Measurements from ENCODE around the gene RET. TPM values are rescaled to one million over a fixed set of nuclear protein-coding genes. Genes with fewer than 3 reads are reported as not detected.

The RET gene
- total RNA-seq, 1 donor from 2014 or later, result 8.4 TPM

DNA sequence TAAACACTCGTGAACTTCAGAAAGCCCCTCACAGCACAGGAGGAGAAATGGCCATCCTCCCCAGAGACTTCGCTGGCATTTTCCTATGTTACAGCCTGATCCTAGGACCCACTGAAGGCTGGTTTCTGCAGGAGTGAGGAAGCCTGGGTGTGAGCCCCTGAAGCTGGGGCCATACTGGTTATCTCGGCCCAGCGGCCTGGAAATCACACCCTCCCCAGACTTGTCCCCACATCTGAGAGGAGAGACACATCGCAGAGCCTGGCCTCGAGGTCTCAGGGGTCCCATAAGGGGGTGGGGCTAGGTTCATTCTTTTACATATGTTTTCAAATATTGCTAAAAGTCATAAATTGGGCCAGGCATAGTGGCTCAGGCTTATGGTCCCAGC is 17.5 kb upstream of the RET start:
- DNase-seq (peak; percentile 3), ATAC-seq (no peak)
- intact Hi-C loops (cut with micrococcal nuclease), result no loop called here

DNA sequence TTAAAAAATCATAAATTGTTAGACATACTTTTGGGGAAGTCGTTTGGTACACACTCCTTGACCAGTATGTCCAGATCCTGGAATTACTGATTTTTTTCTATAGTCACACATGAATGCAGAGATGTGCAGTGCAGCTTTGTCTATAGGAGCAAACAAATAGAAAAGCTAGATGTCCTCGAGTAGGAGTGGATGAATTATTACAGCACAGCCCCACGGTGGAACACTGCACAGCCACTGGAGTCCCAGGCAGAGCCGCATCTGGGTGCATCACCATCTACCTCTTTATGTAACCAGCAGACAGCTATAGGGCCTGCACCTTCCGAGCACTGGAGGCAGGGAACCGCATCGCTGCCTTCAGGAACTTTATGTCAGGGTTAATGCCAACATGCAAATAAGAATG is 17.0 kb upstream of the RET start:
- intact Hi-C loops (cut with micrococcal nuclease), result no loop called here
- ATAC-seq (peak; percentile 27), DNase-seq (no peak)

DNA sequence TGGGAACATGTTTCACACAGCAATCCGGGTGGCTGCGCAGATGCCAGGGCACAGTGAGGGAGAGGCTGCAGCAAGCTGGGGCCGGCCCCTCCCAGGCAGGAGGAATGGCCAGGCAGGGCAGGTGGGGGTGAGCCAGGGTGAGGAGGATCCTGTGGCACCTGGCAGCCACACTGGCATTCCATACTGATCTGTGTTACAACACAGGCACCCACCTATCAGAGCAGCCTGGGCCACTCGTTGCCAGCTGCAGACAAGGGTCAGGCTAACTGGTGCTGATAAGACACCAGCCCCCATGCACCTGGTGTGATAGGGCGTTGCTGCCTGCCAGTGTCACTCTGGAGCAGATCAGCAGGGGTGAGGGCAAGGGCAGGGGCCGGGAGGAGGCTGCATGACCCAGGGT is 16.6 kb upstream of the RET start:
- intact Hi-C loops (cut with micrococcal nuclease), result no loop called here
- DNase-seq, result peak; percentile 82
- peak; percentile 96 for ATAC-seq

DNA sequence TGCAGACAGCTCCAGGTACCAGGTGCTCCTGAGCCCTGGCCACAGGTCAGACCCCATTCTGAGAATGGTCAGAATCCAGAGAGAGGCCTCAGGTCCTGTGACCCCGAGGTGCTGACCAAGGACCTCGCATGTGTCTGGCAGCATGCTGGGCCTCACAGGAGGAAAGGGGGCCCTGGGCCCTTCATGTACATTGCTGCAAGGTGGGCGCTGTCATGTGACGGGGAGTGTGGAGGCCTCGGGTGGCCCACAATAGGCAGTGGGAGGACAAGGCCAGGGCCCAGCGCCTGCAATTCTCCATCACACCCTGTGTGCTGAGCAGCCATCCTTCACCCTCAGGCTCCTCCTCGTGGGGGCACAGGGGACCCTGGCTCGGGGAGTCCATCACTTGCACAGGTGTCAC is 15.5 kb upstream of the RET start:
- intact Hi-C loops (cut with micrococcal nuclease), result no loop called here
- ATAC-seq (no peak), DNase-seq (peak; percentile 8)

DNA sequence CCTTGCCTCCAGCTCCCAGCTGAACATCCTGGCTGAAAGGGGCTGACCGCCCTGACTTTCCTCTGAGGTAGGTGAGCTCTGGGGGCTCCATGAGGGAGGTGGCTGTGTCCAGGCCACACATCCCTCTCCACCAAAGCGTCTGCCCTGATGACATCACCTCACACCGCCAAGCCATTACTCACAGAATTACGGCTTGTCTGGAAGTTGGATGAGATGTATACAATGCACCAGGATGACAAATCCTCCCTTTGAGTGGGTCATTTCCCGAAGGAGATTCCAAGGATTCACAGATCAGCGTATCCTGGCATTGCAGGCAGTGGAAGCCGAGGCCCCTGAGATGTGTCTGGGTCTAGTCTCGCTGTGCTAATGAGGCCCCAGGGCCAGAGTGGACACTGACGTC is 15.1 kb upstream of the RET start:
- ATAC-seq (no peak), DNase-seq (peak; percentile 3)

DNA sequence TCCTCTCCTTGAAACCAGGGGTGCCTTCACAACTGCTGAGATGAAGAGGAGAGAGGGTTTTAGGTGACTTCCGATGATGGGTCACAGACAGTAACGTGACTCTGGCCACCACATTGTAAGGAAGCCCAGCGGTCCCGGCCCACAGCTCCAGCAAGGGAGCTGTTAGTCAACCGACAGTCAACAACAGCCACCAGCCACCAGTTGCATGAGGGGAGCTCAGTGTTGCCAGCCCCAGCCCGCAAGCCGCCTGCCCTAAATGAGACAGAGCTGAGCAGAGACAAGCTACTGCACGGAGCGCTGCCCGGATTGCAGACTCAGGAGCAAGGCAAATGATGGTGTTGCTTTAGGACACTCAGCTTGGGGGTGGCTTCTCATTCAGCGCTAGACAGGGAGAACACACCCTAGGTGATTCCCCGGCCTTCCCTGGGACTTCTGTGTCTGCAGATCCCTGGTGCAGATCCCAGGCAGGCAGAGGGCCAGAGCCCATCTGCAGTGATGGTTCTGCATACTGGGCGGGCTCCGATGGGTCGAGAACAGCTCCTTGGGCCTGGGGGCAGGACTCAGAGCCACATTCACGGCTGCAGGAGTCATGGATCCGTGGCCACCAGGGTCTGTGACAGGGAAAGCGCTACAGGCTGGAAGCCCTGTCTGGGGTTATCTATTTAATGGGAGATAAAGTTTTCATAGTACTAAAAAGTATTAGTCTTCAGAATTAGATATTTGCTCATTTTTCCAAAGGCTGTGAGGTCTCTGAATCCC is 14.3 kb upstream of the RET start:
- ATAC-seq (no peak), DNase-seq (peak; percentile 28)
- intact Hi-C loops (cut with micrococcal nuclease), result no loop called here

More for the DNA sequence above, 15.1 kb upstream of the RET start:
- intact Hi-C loops (cut with micrococcal nuclease), result no loop called here

DNA sequence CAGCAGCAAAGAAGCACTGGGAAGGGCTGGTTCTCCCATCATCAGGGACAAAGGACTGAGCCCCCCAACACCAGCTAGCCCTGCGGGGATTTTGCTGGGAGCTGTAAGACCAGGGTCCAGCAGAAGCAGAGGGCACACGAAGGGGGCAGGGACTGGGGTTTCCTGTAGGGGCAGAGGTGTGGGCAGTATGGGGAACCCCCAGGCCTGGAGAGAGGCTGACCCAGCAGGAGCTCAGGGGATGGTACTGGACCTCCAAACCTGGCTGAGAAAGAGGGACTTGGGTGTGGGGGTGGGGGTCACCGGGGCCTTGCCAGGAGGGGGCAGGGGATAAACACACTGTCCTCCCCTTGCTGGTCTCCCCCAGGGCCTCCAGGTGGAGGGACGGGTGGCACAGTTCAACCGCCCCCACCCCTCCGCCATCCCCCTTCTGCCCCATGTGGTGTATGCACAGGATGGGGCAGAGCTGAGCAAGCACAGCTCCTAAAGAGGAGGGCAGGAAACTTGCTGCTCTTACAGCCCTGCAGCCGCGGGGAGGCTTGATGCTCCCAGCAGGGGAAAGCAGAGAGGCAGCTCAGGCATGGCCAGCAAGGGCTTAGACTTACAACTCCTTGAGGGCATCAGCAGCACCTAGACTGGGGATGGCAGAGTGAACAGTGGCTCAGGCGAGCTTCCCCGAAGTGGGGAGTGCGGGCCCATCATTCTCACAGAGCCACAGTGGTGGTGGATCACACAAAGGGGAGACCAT is 12.4 kb upstream of the RET start:
- ATAC-seq (no peak), DNase-seq (peak; percentile 13)
- intact Hi-C loops (cut with micrococcal nuclease), result no loop called here

DNA sequence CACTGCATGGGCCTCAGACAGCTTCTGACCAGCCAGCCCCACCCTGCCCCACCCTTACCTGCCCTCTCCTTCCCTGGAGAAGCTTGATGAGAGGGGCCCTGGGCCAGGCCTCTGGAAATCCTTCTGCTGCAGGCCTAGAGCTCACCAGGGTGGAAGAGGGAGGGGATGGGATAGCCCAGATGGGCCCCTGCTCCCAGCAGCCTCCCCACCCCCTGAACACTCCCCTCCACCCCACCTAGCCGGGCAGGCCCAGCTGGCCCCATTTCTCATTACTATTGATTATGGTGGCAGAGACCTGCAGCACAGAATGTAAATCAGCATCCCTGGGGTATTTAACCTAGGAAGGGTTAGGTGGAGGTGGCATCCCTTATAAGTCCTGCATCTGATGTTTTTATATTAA is 11.6 kb upstream of the RET start:
- intact Hi-C loops (cut with micrococcal nuclease), result no loop called here
- DNase-seq (no peak), ATAC-seq (no peak)

DNA sequence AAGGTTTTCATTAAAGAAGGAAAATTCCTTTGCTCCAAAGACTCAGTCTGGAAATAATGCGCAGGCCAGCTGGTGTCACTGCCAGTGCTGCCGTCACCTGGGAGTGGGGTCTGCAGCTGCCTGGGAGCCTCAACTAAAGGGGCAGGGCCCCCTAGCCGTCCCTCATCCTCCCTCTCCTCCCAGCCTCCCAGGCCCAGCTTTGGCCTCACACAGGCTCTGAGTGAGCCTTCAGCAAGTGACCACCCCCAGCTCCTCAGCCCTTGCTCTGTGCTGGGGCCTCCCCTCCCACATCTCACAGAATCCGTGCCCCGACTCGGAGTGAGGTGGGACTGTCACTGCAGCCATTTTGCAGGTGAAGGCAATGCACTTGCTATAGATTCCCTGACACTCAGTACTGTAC is 11.1 kb upstream of the RET start:
- ATAC-seq, result no peak
- intact Hi-C loops (cut with micrococcal nuclease), result no loop called here
- DNase-seq, result peak; percentile 21

DNA sequence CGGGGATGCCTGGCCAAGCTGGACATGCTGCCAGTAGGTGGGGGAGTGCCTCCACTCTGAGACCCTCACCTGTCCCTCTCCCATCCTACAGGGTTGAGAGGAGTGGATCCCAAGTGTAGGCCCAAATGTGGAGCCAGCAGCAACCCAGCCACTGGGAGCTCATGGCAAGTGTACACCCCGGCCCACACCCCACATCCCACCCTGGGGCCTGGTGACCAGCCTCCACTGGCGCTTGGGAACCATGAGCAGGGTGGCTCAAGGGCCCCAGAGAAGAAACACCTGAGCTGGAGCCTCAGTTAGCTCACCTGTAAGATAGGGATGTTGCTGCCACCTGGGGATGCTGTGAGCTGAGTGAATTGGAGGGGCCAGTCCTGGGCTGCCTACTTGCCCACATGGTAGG is 10.4 kb upstream of the RET start:
- ATAC-seq, result no peak
- DNase-seq, result peak; percentile 10
- intact Hi-C loops (cut with micrococcal nuclease), result no loop called here

DNA sequence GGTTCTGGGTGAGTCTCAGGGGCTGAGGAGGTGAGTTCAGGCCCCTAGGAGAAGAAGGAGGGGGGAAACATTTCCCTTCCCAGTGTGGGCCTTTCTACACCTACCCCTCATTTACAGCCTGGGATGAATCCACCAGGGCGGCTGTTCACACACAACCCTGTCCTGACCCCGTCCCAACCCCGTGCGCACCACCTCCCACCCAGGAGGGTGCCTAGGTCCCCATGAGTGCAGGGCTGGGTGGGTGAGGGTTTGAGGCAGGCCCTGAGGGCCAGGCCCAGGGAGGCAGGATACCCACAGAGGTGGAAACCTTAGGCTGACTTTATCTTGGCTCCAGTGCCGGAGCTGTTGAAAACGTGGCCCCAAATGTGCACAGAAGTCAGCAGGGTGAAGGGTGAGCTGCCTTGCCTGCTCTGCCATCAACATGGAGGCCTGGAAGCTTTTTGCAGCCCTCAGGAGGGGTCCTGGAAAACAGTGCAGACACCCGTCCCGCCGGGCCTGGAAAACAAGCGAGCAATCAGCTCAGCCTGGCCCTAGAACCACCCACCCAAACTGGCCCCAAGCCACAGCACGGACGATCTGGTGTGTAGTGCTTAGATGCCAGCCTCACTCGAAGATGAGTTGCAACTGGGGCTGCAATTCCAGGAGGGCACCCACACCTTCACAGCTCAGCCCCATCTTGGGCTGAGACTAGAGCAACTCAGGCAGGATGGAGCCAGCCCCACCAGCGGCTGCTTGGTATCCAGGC is 9.3 kb upstream of the RET start:
- no peak for ATAC-seq
- DNase-seq, result peak; percentile 14
- intact Hi-C loops (cut with micrococcal nuclease), result no loop called here

DNA sequence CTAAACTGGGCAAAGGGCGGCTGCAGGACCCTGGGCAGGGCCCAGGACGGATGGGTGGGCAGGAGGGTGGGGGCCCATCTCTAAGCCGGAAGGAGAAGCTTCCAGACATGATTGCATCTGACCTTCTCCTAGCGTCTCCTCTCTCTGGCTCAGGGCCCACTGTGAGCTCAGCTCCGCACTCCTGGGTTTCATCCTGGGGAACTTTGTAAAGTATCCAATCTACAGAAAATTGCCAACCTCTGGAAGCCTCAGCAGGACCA is 8.8 kb upstream of the RET start:
- intact Hi-C loops (cut with micrococcal nuclease), result no loop called here
- ATAC-seq (no peak), DNase-seq (peak; percentile 30)

DNA sequence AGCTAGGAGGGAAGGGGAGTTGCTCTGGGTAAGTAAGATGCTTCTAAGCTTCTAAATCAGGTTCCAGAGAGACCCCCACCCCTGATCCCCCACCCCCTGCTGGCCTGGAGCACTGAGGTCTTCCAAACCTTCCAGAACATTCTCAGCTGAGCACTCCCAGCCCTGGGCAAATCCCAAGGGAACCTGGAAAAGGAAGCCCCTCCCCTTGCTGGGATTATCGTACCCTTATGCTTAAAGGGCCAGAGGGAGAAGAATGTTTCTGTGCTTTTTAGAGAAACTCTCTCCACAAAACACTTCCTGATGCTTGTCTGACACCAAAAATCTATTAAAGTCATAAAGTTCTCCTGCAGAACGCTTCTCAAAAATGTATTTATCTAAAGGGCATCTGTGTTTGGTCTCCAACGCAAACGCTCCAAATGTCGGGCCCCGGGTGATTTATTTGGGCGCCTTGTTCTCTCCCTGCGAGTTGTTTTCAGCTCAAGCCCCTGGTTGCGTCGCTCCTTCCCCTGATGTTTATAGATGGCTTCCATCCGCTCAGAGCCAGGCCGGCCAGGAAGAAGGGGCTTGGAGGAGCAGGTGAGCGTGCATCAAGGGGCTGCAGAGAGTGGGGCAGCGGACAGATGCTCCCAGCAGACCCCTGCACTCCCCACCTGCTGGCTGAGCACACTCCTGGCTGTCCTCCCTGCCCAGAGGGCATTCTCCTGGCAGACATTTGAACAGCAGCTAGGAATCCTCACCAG is 8.2 kb upstream of the RET start:
- DNase-seq, result peak; percentile 10
- intact Hi-C loops (cut with micrococcal nuclease), result no loop called here
- ATAC-seq, result no peak

DNA sequence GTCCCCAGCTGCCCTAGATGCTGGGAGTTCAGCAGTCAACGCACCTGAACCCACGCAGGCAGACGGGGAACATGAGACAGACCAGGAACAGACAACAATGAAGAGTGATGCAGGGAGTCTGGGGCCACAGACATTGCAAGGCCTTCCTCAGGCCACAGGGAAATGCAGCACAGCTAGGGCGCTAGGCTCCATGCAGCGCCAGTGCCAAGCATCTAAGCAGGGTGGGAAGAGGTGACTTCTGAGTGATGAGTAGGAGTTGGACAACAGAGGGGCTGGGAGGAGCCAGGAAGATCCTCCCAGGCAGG is 7.7 kb upstream of the RET start:
- peak; percentile 16 for DNase-seq
- ATAC-seq, result no peak
- intact Hi-C loops (cut with micrococcal nuclease), result no loop called here

DNA sequence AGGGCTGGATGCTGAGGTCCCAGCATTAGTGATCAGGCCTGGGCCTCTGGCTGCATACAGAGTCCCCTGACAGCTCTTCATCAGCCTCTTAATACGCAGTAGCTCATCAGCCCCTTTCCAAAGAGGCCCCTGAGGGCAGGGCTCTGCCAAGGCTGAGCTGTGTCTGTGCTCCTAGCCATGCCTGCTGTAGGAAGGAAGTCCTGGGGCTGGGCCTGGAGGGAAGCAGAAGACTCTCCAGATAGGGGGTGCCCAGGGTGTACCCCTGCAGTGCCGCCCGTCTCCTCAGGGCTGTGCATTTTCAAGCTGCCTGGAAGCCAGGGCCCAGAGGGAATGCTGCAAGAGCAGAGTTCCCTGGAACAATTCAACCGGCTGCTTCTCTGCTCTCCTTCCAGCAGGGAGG is 7.3 kb upstream of the RET start:
- ATAC-seq, result no peak
- intact Hi-C loops (cut with micrococcal nuclease), result no loop called here
- DNase-seq, result no peak

DNA sequence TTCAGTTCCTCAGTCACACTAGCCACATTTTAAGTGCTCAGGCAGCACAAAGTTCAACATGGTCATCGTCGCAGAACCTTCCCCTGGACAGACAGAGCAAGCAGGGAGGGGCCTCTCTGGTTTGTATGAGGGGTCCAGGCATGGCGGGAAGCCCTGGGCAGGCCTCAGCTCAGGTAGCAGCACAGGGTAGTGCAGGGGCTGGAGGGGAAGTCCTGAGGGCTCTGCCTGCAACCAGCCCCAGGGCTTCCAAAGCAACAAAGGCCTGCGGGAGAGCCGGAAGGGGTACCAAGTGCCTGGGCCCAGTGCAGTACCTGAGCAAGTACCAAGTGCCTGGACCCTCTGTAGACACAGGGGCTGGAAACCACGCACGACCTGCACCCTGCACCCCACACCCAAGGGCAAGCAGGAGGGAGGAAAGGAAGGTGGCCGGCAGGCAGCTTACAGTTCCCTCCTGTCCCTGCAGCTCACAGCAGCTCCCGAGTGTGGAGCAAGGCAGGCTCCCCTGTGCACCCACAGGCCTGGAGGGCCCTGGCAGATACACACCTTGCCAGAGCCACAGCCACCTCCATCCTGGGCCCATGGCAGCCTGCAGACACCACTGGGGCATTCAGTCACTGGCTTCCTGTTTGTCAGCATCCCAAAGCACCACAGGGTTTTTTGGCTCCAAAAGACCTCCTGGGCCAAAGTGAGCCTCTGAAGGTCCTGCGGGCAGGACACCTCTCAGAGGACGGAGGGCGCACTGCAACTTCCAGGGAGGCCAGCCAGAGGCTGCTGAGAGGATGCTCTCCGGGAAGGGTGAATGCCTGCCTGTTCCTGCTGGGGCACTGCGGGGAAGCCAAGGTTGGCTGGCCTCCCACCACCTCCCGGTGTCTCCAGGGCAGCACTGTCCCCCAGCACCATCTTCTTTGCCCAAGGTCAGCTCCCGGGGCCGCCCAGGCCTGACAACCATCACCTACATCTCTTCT is 6.5 kb upstream of the RET start:
- DNase-seq, result peak; percentile 21
- no peak for ATAC-seq
- intact Hi-C loops (cut with micrococcal nuclease), result no loop called here

DNA sequence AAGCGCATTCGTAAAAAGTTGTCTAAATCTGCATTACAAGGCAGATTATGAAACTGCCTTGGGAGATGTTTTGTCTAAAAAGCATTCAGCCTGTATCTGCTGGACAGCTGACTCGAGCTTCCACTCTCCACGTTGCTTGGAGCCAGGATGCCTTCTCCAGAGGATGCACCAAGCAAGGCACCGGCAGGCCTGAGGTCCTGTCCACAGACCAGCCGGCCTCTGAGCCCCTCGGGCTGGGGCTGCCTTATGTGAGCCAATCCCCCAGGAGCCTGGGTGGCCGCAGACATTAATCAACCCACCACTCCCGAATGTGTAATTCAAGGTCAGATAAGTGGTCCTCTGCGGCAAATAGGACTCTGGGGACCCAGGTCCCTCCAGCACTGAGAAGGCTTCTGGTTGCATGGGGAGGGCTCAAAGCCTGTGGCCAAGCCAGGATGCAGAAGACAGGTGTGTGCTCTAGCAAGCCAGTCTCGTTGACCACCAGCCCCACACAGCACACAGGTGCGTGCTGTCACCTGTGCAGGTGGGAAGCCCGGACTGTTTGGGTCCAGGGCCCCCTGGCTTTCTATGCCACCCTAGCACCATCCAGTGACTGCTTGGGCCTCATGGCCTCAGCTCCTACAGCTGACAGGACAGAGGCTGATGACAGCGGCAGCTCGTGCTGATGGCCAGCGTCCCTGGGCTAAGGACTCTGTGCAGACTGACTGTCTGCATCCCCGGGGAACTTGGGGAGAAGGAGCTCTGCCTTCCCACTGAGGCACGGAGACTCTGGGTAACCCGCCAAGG is 4.8 kb upstream of the RET start:
- peak; percentile 19 for DNase-seq
- intact Hi-C loops (cut with micrococcal nuclease), result no loop called here

DNA sequence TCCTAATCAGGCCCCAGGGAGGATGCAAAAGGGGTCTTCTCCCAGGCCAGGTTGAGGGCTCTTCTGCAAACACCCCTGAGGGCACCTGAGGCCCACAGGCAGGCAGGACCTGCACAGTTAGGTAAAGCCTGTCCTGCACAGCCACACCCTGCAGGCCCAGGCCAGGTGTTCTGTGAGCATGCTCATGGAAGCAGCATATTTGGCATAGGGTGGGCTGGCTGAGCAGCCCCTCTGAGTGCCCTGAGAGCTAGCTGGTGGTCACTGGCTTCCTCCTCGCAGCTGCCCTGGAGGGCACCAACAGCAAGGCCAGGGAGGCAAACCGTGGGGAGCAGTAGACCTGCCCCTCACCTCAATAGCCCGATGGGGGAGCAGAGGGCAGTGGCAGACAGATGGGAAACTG is 3.7 kb upstream of the RET start:
- DNase-seq (peak; percentile 11), ATAC-seq (no peak)
- intact Hi-C loops (cut with micrococcal nuclease), result no loop called here

More for the DNA sequence above, 4.8 kb upstream of the RET start:
- ATAC-seq, result no peak

All from left ventricle myocardium superior (tissue), 1 donor.